Gastrocnemius medialis (tissue), 4 donors: ENCODE results near the gene MEGF10.

Source experiments
- CTCF ChIP-seq, 5 experiments: fragments of 450-650 bp in 3 of 5; fragments of 200-600 bp in 2 of 5; sonication (generic) in 2 of 5; IDR thresholded peaks in 4 of 5; conservative IDR thresholded peaks in 1 of 5; 1 replicate in 4 of 5; 2 replicates in 1 of 5; pipeline ENCODE4 v1.5.1; 2016 to 2019; ENCODE audit warnings: antibody characterized with exemption in 5 of 5, mild to moderate bottlenecking in 3 of 5, moderate library complexity in 3 of 5
- POLR2A ChIP-seq, 2 donors: fragments of 450-650 bp; IDR thresholded peaks; one replicate each; pipeline ENCODE4 v1.6.1; 2017; ENCODE audit warnings: antibody characterized with exemption in 2 of 2, mild to moderate bottlenecking in 2 of 2, moderate library complexity in 2 of 2

GRCh38 chr5:127398508-127398907 is 107.9 kb downstream of the MEGF10 start:
- no peak for TF ChIP-seq CTCF (IDR thresholded peaks at IDR 0.05 in 4 of 5, conservative IDR thresholded peaks at IDR 0.05 in 1 of 5)
- no peak for TF ChIP-seq POLR2A (IDR thresholded peaks at IDR 0.05)
